T-helper 22 cell (primary cell): ENCODE results near the gene HPN.

Experiments used
- DNase-seq: peaks from one replicate; pipeline ENCODE4 v3.0.0-alpha.2; 2020; ENCODE audit warnings: low read depth

Gene HPN

DNA sequence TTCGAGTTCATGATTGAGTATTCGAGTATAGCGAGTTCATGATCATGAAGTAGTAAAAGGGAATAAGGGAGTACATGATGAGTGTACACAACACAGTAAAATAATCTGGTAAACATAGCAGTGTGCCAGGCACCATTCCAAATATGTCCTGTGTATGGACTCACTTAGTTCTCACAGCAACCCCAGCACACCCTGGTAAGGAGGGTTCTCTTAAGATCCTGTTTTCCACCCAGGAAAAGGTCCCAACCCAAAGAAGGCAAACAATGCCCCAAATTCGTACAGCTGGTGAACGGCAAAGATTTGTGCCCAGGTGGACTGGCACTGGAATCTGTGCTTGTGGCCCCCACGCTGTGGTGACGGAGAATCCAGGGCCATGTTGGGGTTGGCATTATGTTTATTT is 21.4 kb downstream of the HPN start:
- no peak for DNase-seq

DNA sequence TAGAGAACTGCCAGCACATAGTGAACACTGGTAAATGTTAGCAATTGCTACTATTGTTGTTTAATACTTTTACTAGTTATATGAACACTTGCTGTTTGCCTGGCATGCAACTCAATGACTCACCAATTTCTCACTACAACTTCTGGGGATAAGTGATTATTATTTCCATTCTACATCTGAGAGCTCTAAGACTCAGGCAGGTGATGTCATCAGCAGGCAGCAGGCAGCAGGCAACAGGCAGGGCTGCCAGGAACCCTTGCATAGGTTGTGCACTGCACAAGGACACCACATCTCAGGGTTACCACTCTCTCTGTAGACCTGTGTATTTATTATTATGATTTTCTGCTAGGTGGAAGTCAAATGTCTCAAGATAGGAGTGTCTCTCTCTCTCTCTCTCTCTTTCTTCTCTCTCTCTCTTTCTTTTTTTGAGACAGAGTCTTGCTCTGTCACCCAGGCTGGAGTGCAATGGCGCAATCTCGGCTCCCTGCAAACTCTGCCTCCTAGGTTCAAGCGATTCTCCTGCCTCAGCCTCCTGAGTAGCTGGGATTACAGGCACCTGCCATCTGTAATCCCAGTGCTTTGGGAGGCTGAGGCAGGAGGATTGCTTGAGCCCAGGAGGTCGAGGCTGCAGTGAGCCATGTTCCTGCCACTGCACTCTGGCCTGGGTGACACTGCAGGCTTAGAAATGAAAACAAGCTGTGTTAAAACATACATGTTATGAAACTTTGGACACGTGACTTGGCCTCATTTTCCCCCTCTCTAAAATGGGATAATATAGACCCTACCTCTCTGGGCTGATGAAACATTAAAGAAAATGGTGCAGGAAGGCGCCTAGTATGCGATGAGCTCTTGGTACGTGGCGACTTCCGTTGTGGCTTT is 22.7 kb downstream of the HPN start:
- no peak for DNase-seq

DNA sequence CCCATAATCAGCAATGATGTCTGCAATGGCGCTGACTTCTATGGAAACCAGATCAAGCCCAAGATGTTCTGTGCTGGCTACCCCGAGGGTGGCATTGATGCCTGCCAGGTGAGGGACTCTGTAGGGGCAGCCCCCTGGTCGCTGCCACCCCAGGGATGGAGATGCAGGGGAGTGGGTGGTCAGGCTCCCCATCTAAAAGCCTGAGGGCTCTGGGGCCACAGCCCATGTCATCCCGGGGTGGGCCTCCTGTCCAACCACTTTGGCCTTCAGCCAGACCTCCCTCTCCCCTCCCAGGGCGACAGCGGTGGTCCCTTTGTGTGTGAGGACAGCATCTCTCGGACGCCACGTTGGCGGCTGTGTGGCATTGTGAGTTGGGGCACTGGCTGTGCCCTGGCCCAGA is 24.1 kb downstream of the HPN start:
- no peak for DNase-seq

DNA sequence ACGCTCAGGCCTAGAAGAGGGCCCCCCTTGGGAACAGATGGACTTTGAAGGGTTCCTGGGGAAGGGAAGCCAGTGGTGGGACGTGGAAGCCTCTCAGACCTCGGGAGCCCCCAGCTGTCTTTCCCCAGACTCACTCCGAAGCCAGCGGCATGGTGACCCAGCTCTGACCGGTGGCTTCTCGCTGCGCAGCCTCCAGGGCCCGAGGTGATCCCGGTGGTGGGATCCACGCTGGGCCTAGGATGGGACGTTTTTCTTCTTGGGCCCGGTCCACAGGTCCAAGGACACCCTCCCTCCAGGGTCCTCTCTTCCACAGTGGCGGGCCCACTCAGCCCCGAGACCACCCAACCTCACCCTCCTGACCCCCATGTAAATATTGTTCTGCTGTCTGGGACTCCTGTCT is 24.6 kb downstream of the HPN start:
- no peak for DNase-seq

DNA sequence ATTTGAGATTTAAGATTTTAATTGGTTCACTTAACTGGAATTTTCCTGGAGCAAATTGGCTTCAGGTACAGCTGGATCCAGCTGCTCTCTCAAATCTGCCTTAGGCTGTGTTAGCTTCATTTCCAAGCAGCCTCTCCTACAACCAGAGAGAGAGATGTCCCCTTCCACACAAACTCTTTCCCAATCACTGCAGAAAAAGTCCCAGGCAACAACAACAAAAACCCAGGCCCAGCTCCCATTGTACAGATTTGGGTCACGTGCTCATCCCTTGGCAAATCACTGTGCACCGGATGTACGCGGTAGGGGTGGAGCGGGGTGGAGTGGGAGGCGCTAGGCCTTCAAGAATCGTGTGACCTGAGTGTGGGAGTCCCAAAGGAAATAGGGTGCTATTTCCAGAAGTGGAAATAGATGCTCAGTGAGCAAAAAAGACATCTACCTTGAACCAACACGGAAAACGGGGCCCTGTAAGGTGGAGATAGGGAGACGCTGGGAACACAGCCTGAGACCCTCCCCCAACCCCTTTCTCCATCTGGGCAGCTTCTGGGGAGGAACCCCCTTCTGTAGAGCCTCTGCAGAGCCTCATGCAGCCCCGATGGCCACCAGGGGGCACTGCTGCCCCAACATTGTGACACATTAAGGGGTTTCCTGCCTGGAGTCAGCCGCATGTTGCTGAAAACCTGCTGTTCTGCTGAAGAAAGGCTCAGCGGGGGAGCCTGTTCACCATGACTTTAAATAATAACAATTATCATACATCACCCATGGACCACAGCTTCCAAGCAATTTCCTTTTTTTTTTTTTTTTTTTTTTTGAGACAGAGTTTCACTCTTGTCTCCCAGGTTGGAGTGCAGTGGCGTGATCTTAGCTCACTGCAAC is 25.4 kb downstream of the HPN start:
- peak; percentile 63 for DNase-seq

DNA sequence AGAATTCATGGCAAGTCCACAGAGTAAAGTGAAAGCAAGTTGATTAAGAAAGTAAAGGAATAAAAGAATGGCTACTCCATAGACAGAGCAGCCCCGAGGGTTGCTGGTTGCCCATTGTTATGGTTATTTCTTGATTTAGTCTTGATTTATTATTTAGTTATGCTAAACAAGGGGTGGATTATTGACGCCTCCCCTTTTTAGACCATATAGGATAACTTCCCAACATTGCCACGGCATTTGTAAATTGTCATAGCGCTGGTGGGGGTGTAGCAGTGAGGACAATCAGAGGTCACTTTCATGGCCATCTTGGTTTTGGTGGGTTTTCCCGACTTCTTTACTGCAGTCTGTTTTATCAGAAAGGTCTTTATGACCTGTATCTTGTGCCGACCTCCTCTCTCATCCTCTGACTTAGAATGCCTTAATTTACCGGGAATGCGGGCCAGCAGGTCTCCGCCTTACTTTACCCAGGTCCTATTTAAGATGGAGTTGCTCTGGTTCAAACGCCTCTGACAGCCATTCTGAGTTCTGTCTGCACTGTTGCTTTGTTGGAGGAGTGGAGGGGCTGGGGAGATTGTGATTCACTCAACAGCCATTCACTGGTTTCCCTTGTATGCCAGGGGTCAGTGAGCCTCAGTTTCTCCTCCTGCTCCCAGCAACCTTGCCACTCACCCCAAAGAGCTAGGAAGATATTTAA is 27.6 kb downstream of the HPN start:
- DNase-seq, result no peak

DNA sequence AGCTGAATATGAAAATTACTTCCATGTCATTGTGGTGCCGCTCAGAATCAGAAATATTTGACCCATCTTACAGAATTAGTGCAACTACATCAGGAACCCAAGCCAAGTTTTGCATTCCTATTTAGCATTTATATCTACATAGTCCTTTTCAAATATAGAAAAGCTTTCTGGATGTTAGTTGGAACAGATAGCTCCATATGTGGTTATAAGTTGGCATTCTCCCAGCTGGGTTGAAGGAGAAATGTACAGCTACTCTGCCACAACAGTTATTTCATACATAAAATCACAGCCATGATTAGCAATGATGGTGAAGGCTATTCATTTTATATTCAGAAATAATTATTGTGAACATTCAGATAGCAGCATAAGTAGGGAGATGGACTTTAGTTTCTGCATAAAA is 28.2 kb downstream of the HPN start:
- DNase-seq, result no peak

DNA sequence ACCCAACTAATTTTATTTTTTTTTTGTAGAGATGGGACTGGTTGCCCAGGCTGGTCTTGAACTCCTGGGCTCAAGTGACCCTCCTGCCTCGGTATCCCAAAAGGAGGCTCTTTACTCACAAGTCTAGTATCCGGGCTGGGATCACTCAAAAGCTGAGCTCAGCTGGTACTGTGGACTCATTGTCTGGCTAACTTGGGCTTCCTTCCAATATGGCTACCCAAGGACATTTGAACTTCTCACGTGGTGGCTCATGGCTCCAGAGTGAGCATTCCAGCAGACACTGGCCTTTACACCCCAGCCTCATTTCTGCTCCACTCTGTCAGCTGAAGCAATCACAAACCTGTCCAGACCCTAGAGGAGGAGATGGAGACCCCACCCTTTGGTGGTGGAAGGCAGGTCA is 28.9 kb downstream of the HPN start:
- DNase-seq, result no peak

DNA sequence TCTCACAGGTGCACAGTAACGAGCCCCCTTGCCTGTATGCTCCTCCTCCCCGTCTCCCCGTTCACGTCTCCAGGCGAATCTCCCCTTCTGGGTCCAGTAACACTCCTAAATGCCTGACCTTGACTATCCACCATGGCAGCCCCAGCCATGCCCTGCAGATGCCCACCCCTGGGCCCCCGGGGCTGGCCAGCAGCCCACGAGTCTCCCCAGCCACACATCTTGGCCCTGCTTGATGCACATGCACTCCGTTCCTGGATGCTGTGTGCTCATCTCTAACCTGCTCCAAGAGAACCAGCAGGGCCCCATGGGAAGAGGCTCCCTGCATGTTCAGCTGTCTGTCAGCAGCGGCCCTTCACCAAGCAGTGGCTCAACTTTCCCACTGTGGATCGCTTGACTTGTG is 32.0 kb downstream of the HPN start:
- no peak for DNase-seq

DNA sequence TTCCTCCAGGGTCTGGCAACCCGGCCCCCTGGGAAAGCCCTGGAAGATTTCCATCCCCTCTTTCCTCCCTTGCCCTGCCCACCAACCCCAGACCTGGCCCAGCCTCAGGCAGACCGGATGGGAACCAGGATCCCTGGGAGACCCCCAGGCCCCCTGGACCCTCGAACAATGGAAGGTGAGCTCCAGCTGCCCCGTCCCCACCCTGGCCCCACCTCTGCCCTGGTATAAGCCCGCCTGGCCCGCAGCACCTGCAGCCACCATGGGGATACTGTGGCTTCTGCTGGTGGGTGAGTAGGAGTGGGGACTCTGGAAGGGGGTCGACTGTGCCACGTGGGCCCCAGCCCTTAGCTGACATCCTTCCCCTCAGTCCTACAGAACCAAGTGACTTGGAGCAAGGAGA is 32.4 kb downstream of the HPN start:
- no peak for DNase-seq

DNA sequence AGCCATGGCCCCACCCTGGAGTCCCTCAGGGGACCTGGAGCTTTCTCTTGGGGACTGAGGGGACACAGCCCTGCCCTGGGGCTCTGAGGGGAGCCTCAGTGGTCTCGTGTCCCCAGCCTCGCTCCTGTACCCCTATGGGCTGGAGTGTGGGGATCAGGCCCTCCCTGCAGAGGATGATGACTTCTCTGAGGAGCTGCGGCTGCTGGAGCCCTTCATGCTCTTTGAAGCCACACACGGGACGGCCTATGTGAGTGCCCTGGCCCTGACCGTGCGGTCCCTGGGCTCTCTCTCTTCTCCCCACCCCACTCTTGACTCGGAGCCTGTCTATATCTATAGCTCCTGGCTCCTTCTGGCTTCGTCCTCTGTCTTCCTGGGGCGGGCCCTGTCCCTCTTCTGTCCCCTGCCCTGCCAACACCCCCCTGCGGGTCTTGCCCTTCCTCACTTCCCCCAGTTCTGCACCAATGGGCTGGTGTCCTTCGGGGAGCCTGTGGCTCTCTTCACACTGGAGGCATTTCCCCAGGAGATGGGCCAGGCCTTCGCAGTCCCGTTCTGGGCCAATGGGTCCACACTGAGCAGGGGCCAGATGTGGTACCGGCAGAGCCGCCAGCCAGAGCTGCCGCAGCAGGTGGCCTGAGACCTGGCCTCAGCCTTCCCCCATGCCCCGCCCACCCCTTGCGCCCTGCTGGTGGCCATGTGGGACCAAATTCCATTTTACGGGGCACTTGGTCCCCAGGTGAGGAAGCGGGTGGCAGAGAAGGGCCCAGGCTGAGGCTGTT is 33.1 kb downstream of the HPN start:
- DNase-seq, result no peak

DNA sequence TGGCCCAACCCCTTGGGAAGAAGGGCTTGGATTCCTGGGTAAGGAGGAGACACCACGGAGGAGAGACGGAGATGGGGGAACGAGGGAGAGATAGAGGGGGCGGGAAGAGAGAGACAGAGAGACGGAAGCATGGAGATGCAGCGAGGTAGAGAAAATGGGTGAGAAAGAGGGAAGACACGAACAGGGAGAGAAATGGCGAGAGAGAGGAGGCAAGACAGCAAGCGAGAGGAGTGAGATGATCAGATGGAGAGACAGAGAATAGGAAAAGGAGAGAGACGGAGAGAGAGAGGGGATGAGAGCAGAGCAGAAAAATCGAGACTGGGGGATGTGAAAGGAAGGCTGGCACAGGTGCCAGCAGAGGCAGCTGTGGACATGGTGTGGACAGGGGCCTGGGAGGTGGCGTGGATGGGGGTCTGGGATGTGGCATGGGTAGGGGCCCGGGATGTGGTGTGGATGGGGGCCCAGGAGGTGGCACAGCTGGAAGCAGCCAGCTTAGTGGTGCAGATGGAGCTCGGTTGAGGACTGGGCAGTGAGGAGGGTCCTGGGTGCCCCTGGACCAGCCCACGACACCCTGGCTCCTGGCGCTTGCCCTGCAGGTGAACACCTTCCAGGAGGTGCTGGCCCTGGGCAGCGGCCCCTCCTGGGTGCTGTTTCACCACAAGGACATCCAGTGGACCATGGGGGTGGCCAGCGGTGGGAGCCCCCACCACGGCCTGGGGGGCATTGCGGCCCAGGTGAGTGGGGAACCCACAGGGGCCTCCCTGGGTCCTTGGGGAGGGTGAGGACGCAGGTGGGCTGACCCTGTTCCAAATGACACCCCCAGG is 33.9 kb downstream of the HPN start:
- no peak for DNase-seq

DNA sequence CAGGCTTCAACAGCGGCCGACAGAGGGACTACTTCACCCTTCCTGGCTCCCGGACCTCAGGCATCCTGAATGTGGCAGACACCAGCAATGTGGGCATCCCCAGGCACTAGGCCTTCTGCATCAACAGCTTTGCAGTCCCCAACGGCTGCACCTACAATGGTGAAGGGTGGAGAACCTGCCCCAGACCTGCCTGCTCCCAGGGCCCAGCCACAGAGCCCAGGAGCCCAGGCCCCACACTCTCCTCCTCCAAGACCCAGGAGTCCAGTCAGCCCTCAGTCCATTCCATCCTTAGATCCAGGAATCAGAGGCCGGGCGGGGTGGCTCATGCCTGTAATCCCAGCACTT is 34.5 kb downstream of the HPN start:
- DNase-seq, result no peak

DNA sequence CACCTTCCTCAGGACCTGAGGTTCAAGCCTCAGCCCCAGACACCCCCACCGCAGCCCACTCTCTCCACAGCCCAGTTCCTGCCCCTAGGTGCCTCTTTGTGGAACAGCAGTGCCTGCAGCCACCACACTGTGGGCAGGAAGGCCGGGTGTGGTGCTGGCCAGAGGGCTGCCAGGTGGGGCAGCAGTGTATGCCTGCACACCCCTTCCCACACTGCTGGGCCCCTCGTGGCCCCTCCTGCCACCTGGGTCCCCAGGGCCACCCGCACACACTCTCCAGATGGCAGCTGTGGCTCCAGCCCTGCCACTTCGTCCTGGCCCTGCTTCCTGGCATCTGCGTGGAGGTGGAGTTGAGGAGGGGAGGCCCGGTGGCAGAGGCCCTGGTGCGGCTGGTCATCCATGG is 35.1 kb downstream of the HPN start:
- no peak for DNase-seq

DNA sequence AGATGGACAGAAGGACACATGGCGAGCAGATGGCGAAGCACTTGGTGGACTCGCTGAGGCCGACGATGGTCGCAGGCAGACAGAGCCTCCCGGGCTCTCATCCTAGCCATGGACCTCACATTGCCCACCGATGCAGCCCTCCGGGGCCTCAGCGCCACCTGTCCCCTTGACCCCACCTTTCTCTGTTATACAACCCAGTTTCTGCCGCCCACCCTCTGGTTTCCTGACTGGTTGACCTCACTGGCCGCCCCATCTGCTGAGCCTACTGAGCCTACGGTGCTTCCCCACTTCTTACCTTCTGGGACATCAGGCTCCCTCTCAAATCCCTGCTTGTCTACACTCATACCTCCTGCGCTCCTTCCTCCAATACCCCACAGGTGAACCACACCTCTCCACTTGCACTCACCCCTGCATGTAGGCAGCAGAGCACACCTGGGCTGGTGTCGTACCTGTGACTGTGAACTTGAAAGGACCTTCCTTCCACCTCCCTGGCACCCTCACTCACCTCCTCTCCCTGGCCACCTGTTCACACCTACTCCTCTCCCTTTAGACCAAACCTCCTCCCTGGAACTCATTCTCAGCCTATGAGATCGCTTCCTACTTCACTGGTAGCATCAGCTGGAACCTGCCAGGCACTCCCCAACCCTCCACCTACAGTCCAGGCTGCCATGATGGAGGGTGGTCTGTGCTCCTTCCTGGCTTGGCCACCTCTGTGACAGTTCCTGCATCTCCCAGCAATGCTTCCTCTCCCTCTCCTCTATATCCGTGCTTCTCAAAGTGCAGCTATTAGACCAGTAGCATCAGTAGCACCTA is 36.1 kb downstream of the HPN start:
- DNase-seq, result no peak

DNA sequence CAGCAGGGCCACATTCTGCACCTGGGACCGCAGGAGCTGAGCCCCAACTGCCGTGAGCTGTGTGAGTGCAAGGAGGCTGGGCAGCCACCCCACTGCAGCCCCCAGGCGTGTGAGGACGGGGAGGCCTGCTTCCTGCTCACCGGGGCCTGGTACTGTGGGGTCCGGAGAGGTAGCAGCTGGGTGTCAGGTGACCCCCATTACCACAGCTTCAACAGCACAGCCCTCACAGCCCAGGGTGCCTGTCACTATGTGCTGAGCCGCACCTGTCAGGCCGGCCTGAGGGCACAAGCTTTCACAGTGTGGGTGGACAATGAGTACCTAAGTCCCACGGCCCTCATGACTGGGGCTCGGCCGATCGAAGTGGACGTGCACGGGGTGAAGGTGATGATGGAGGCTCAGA is 38.3 kb downstream of the HPN start:
- no peak for DNase-seq

DNA sequence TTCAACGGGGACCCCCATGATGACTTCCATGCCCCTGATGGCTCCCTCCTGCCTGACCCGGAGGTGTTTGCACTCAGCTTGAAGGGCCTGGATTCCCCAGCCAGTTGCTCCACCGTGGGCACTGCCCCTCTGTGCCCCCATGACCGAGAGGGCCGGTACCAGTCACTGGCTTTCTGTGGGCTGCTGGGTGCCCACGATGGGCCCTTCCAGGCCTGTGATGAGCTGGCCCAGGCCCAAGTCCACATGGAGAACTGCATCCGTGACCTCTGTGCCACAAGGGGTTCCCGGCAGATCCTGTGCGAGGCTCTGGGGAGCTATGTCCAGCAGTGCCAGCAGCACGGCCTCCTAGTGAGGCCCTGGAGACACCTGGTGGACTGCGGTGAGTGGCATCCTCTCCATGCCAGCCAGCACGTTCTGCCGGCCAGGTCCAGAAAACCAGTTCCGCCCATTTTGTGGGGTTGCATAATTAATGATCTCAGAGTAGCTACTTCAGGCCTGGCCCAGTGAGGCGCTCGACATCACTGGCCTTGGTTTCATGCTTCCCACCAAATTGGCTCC is 39.2 kb downstream of the HPN start:
- no peak for DNase-seq

DNA sequence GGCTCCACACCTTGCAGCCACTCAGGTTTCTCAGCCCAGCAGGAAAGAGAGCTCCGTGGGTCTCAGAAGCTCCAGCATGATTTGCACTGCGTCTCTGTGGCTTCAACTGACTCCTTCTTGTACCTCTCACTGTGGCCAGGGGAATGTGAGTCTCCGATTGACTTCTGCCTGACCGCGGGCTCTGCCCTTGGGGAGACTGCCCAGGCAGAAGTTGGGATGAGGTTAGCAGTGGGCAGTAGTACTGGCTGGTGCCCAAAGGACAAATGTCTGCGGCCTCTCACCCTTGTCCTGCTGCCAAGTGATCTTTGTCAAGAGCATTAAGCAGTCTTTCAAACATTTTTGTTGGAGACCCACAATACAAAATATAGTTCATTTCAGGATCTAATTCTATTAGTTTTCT is 39.7 kb downstream of the HPN start:
- no peak for DNase-seq

DNA sequence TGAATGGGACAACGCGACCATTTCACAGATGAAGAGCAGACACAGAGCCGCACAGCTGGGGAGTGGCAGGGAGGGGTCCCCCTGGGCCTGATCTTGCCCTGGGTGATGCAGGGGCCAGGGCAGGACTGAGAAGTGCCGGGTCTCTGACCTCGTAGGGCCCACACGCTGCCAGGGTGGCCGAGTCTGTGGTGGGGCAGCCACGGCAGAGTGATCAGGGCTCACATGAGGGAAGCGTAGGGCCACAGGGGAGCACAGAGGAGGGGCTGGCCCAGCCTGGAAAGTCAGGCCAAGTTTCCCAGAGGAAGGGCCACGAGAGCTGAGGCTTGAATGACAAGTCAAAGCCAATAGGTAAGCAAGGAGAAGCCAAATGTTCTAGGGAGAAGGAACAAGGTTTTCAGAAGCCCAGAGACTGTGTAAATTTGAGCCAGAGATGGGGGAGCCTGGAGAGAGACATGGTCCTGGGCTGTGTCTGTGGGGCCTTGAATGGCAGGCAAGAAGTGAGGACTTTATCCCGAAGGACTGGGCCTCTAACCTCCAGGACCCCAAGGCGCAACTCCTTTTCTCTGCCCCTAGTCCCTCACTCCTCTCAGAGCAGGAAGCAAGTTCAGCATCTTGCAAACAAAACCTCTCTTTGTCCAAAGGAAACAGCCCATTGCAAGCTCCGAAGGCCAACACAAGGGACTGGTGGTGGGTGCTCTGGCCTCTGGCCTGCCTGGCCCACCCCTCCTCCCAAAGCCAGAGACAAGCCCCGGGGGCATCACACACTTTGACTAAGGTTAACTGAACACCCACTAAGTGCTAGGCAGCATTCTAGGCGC is 42.4 kb downstream of the HPN start:
- DNase-seq, result no peak
